ENCODE data around the gene CANX. TPM values are rescaled to one million over a fixed set of nuclear protein-coding genes. Genes with fewer than 3 reads are reported as not detected.
"Not testable (repeated sequence)": the region's sequence is repeated elsewhere in the genome, so short reads cannot be mapped to it uniquely, and the experiment has no call there.

The CANX gene
- total RNA-seq, 1 experiment from 2014 or later: 621 TPM

GRCh38 chr5:179733772-179734126 is 35.0 kb downstream of the CANX start:
- in situ Hi-C loops (cut with HindIII; ENCODE audit: low pct_unique_long_range_greater_than_20kb, low sequenced_read_pairs): no loop called here
- DNase-seq (ENCODE audit: low read depth, low spot score): no peak

GRCh38 chr5:179734536-179735164 is 35.9 kb downstream of the CANX start:
- DNase-seq (ENCODE audit: low read depth, low spot score): no peak
- in situ Hi-C loops (cut with HindIII; ENCODE audit: low pct_unique_long_range_greater_than_20kb, low sequenced_read_pairs): no loop called here

- DNase-seq (ENCODE audit: low read depth, low spot score): no peak
- in situ Hi-C loops (cut with HindIII; ENCODE audit: low pct_unique_long_range_greater_than_20kb, low sequenced_read_pairs): no loop called here
Measured at GRCh38 chr5:179738742-179739141, 40.0 kb downstream of the CANX start.

GRCh38 chr5:179744106-179744505 is 45.3 kb downstream of the CANX start:
- in situ Hi-C loops (cut with HindIII; ENCODE audit: low pct_unique_long_range_greater_than_20kb, low sequenced_read_pairs); DNase-seq (ENCODE audit: low read depth, low spot score): not testable (repeated sequence)

- DNase-seq (ENCODE audit: low read depth, low spot score): no peak
- in situ Hi-C loops (cut with HindIII; ENCODE audit: low pct_unique_long_range_greater_than_20kb, low sequenced_read_pairs): no loop called here
Measured at GRCh38 chr5:179746872-179747271, 48.1 kb downstream of the CANX start.

GRCh38 chr5:179747811-179748210 is 49.0 kb downstream of the CANX start:
- in situ Hi-C loops (cut with HindIII; ENCODE audit: low pct_unique_long_range_greater_than_20kb, low sequenced_read_pairs): no loop called here
- no peak for DNase-seq (ENCODE audit: low read depth, low spot score)

- in situ Hi-C loops (cut with HindIII; ENCODE audit: low pct_unique_long_range_greater_than_20kb, low sequenced_read_pairs): no loop called here
Measured at GRCh38 chr5:179749857-179750508, 51.2 kb downstream of the CANX start.

GRCh38 chr5:179753971-179754370 is 55.2 kb downstream of the CANX start:
- no peak for DNase-seq (ENCODE audit: low read depth, low spot score)
- in situ Hi-C loops (cut with HindIII; ENCODE audit: low pct_unique_long_range_greater_than_20kb, low sequenced_read_pairs): no loop called here

More at GRCh38 chr5:179749857-179750508, 51.2 kb downstream of the CANX start:
- DNase-seq (ENCODE audit: low read depth, low spot score): no peak

GRCh38 chr5:179755022-179755421 is 56.3 kb downstream of the CANX start:
- no peak for DNase-seq (ENCODE audit: low read depth, low spot score)
- in situ Hi-C loops (cut with HindIII; ENCODE audit: low pct_unique_long_range_greater_than_20kb, low sequenced_read_pairs): no loop called here

- no peak for DNase-seq (ENCODE audit: low read depth, low spot score)
- in situ Hi-C loops (cut with HindIII; ENCODE audit: low pct_unique_long_range_greater_than_20kb, low sequenced_read_pairs): no loop called here
Measured at GRCh38 chr5:179758955-179759354, 60.2 kb downstream of the CANX start.

GRCh38 chr5:179759581-179760551 is 61.1 kb downstream of the CANX start:
- DNase-seq (ENCODE audit: low read depth, low spot score): no peak
- in situ Hi-C loops (cut with HindIII; ENCODE audit: low pct_unique_long_range_greater_than_20kb, low sequenced_read_pairs): no loop called here

GRCh38 chr5:179762079-179762780 is 63.5 kb downstream of the CANX start:
- DNase-seq (ENCODE audit: low read depth, low spot score): no peak
- in situ Hi-C loops (cut with HindIII; ENCODE audit: low pct_unique_long_range_greater_than_20kb, low sequenced_read_pairs): no loop called here

- in situ Hi-C loops (cut with HindIII; ENCODE audit: low pct_unique_long_range_greater_than_20kb, low sequenced_read_pairs): no loop called here
- no peak for DNase-seq (ENCODE audit: low read depth, low spot score)
Measured at GRCh38 chr5:179762781-179763176, 64.0 kb downstream of the CANX start.

GRCh38 chr5:179763215-179763945 is 64.6 kb downstream of the CANX start:
- DNase-seq (ENCODE audit: low read depth, low spot score): peak; percentile 69
- in situ Hi-C loops (cut with HindIII; ENCODE audit: low pct_unique_long_range_greater_than_20kb, low sequenced_read_pairs): no loop called here

GRCh38 chr5:179764056-179764455 is 65.3 kb downstream of the CANX start:
- in situ Hi-C loops (cut with HindIII; ENCODE audit: low pct_unique_long_range_greater_than_20kb, low sequenced_read_pairs): no loop called here
- DNase-seq (ENCODE audit: low read depth, low spot score): no peak

- in situ Hi-C loops (cut with HindIII; ENCODE audit: low pct_unique_long_range_greater_than_20kb, low sequenced_read_pairs): no loop called here
- DNase-seq (ENCODE audit: low read depth, low spot score): no peak
Measured at GRCh38 chr5:179765400-179765799, 66.6 kb downstream of the CANX start.

GRCh38 chr5:179766021-179766725 is 67.4 kb downstream of the CANX start:
- DNase-seq (ENCODE audit: low read depth, low spot score): no peak
- in situ Hi-C loops (cut with HindIII; ENCODE audit: low pct_unique_long_range_greater_than_20kb, low sequenced_read_pairs): no loop called here
